ENCODE results near the gene CELSR1. TPM values are rescaled to one million over a fixed set of nuclear protein-coding genes. Genes with fewer than 3 reads are reported as not detected.

The CELSR1 gene
- total RNA-seq, 1 experiment from 2014 or later: 19.6 TPM

- Histone ChIP-seq H3K4me2 (ENCODE audit: low read length) (peak overlapping the region; percentile 71), H3K4me1 (ENCODE audit: control insufficient read depth in 1 of 2, insufficient read depth in 2 of 2, low read length in 2 of 2) (peaks cover 23 to 57% of the 10 kb centered on the region in 2 experiments), H3K9me2 (ENCODE audit: insufficient read depth) (no peaks in the 10 kb centered on the region), H2AFZ (ENCODE audit: low read depth, low read length, poor library complexity, severe bottlenecking) (no peak overlapping the region), H3K9ac (ENCODE audit: low read length) (peak overlapping the region; percentile 41), H4K20me1 (ENCODE audit: insufficient read depth) (no peaks in the 10 kb centered on the region), H3K27ac (ENCODE audit: low read depth, low read length) (peak overlapping the region; percentile 79), H3K9me3 (ENCODE audit: control insufficient read depth in 1 of 2, insufficient read depth in 1 of 2, low read depth in 1 of 2, low read length in 2 of 2) (no peaks in the 10 kb centered on the region), H3K79me2 (ENCODE audit: insufficient read depth, low read length) (no peaks in the 10 kb centered on the region), H3K27me3 (ENCODE audit: insufficient read depth, low read length) (no peaks in the 10 kb centered on the region), H3K4me3 (replicated peaks in 1 of 2; ENCODE audit: low read depth in 1 of 2, low read length in 2 of 2) (peak overlapping the region in 1 of 2 experiments; percentile 42; a peak in 1 of 4 replicates), H3K36me3 (ENCODE audit: control insufficient read depth in 1 of 2, insufficient read depth in 2 of 2, low read length in 2 of 2) (0 out of 4 replicates have a peak, but pooled peaks cover 0 to 5% of the 10 kb centered on the region in 2 experiments)
- intact Hi-C loops (cut with micrococcal nuclease): no loop called here
- ChIA-PET CTCF (no interaction called here), POLR2A (no interaction called here), RAD21 (ENCODE audit: low non-redundant PET in 1 of 2, low total read pairs in 2 of 2, uncharacterized antibody in 2 of 2, unreplicated experiment in 2 of 2) (interaction anchor here in 1 of 2 experiments (0.7 kb wide), 1 partner anchor 339 kb away, joined by 4 read pairs; no protein-coding TSS in a partner anchor)
- DNase-seq (ENCODE audit: low read depth, low spot score) (no peak), ATAC-seq (no peak)
- TF ChIP-seq CEBPB (IDR thresholded peaks at IDR 0.05; ENCODE audit: low read depth) (no peak), REST (IDR thresholded peaks at IDR 0.05; ENCODE audit: low read depth) (no peak), RAD21 (IDR thresholded peaks at IDR 0.05; ENCODE audit: low read depth) (no peak), YY1 (IDR thresholded peaks at IDR 0.05; ENCODE audit: extremely low read depth, insufficient replicate concordance, low read depth, low read length) (no peak), ELF1 (IDR thresholded peaks at IDR 0.05; ENCODE audit: borderline replicate concordance, low read depth) (no peak), FOSL1 (IDR thresholded peaks at IDR 0.05; ENCODE audit: low read depth) (no peak), SP1 (IDR thresholded peaks at IDR 0.05; ENCODE audit: low read depth) (no peak)
- no TSS peak for BruUV-seq (replicated peaks)
These were observed 73.8 kb downstream of the CELSR1 start for GRCh38 chr22:46463435-46464227.
